C4-2B (cell line): Measurements from ENCODE around the gene SLC13A4.

Source experiments
- ZFX ChIP-seq: fragments of 450-650 bp; IDR thresholded peaks from 2 replicates; pipeline ENCODE4 v1.6.1; 2017
- TF ChIP-seq, protein P1 (sequence below): fragments of 450-650 bp; conservative IDR thresholded peaks from 2 replicates; pipeline ENCODE4 v1.5.1; 2017; ENCODE audit warnings: mild to moderate bottlenecking

DNA sequence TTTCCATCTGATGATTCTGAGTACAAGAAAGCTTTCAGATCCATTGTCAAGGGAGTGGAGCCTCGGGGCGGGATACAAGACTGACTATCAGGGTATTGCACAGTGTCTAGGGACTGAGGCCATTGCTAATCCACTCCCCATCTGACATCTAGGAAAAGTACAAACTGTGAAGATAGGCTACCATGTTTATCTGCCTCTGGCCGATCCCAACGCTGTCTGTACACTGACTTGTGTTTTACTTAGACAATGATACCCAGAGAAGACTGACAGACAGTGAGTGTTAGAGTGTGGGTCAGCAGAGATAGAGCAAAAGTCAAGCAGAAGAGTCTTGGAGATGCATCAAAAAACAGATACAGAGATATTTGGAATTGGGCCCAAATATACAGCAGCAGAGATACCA lies 3.1 kb upstream of the SLC13A4 start:
- TF ChIP-seq, protein P1, sequence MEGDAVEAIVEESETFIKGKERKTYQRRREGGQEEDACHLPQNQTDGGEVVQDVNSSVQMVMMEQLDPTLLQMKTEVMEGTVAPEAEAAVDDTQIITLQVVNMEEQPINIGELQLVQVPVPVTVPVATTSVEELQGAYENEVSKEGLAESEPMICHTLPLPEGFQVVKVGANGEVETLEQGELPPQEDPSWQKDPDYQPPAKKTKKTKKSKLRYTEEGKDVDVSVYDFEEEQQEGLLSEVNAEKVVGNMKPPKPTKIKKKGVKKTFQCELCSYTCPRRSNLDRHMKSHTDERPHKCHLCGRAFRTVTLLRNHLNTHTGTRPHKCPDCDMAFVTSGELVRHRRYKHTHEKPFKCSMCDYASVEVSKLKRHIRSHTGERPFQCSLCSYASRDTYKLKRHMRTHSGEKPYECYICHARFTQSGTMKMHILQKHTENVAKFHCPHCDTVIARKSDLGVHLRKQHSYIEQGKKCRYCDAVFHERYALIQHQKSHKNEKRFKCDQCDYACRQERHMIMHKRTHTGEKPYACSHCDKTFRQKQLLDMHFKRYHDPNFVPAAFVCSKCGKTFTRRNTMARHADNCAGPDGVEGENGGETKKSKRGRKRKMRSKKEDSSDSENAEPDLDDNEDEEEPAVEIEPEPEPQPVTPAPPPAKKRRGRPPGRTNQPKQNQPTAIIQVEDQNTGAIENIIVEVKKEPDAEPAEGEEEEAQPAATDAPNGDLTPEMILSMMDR = no peak
- TF ChIP-seq ZFX = no peak
